Measurements from ENCODE around the gene IRF9. TPM values are rescaled to one million over a fixed set of nuclear protein-coding genes. Genes with fewer than 3 reads are reported as not detected.

The IRF9 gene
- total RNA-seq, 1 donor from 2014 or later, result 66.5 TPM

DNA sequence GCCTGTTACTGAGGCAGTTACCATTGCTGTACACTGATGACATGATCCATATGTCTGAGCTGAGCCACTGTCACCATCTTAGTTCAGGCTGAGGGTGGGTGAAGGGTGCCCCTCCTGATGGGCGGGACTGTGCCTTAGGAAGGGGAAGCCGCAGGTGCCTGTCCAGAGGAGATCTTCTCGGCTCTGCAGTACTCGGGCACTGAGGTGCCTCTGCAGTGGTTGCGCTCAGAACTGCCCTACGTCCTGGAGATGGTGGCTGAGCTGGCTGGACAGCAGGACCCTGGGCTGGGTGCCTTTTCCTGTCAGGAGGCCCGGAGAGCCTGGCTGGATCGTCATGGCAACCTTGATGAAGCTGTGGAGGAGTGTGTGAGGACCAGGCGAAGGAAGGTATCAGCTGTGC lies 10.1 kb upstream of the IRF9 start:
- H3K36me3 ChIP-seq (ENCODE audit: control insufficient read depth, insufficient read depth, low read length), result peaks cover 10% of the 10 kb centered on the region
- TF ChIP-seq, protein P1, sequence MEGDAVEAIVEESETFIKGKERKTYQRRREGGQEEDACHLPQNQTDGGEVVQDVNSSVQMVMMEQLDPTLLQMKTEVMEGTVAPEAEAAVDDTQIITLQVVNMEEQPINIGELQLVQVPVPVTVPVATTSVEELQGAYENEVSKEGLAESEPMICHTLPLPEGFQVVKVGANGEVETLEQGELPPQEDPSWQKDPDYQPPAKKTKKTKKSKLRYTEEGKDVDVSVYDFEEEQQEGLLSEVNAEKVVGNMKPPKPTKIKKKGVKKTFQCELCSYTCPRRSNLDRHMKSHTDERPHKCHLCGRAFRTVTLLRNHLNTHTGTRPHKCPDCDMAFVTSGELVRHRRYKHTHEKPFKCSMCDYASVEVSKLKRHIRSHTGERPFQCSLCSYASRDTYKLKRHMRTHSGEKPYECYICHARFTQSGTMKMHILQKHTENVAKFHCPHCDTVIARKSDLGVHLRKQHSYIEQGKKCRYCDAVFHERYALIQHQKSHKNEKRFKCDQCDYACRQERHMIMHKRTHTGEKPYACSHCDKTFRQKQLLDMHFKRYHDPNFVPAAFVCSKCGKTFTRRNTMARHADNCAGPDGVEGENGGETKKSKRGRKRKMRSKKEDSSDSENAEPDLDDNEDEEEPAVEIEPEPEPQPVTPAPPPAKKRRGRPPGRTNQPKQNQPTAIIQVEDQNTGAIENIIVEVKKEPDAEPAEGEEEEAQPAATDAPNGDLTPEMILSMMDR (IDR thresholded peaks at IDR 0.05; ENCODE audit: insufficient read depth, low read length, poor library complexity, severe bottlenecking), result no peak
- H3K4me3 ChIP-seq (ENCODE audit: low read depth, low read length), result no peak overlapping the region
- DNase-seq (ENCODE audit: low read depth), result no peak
- H3K27me3 ChIP-seq (ENCODE audit: control insufficient read depth, insufficient read depth, low read length), result no peaks in the 10 kb centered on the region

DNA sequence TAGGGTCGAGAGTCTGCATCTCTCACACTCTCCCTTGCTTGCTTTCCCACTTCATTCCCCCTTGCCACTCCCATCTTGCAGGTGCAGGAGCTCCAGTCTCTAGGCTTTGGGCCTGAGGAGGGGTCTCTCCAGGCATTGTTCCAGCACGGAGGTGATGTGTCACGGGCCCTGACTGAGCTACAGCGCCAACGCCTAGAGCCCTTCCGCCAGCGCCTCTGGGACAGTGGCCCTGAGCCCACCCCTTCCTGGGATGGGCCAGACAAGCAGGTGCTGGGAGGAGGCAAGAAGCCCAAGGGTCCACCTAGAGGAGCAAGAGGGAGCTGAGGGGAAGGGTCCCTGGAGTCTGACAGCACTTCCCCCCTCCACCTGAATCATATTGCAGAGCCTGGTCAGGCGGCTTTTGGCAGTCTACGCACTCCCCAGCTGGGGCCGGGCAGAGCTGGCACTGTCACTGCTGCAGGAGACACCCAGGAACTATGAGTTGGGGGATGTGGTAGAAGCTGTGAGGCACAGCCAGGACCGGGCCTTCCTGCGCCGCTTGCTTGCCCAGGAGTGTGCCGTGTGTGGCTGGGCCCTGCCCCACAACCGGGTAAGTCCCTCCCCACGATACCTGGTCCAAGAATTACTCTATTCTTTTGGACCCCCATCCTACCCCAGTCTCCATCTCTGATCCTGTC lies 9.5 kb upstream of the IRF9 start:
- Histone ChIP-seq H3K27me3 (ENCODE audit: control insufficient read depth, insufficient read depth, low read length) (no peaks in the 10 kb centered on the region), H3K4me3 (ENCODE audit: low read depth, low read length) (no peak overlapping the region), H3K36me3 (ENCODE audit: control insufficient read depth, insufficient read depth, low read length) (peaks cover 11% of the 10 kb centered on the region)
- DNase-seq (ENCODE audit: low read depth), result no peak
- TF ChIP-seq, protein P1 (IDR thresholded peaks at IDR 0.05; ENCODE audit: insufficient read depth, low read length, poor library complexity, severe bottlenecking), result no peak

GRCh38 chr14:24155100-24155499 lies 6.0 kb upstream of the IRF9 start:
- Histone ChIP-seq H3K27me3 (ENCODE audit: control insufficient read depth, insufficient read depth, low read length) (no peaks in the 10 kb centered on the region), H3K4me3 (ENCODE audit: low read depth, low read length) (no peak overlapping the region), H3K36me3 (ENCODE audit: control insufficient read depth, insufficient read depth, low read length) (peaks cover 14% of the 10 kb centered on the region)
- DNase-seq (ENCODE audit: low read depth), result no peak
- TF ChIP-seq, protein P1 (IDR thresholded peaks at IDR 0.05; ENCODE audit: insufficient read depth, low read length, poor library complexity, severe bottlenecking), result no peak

DNA sequence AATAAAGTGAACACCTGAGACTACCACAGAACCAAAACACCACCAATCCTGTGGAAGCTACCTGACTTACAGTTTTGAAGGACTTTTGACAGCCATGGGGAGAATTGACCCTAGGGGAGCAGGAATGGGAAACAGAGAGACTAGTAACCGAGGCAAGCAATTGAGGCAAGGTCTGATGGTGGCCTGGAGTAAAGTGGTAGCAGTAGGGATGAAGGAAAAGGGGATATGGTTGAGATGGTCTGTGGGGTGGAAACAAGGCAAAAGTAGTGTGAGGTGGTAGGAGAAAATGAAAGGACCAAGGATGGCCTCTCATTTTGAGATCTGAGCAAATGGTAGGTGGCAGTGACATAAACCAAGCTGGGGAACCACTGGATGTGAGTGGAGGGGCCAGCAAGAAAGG lies 4.2 kb upstream of the IRF9 start:
- Histone ChIP-seq H3K27me3 (ENCODE audit: control insufficient read depth, insufficient read depth, low read length) (no peaks in the 10 kb centered on the region), H3K36me3 (ENCODE audit: control insufficient read depth, insufficient read depth, low read length) (peaks cover 10% of the 10 kb centered on the region), H3K4me3 (ENCODE audit: low read depth, low read length) (no peak overlapping the region)
- TF ChIP-seq, protein P1 (IDR thresholded peaks at IDR 0.05; ENCODE audit: insufficient read depth, low read length, poor library complexity, severe bottlenecking), result no peak
- DNase-seq (ENCODE audit: low read depth), result no peak

GRCh38 chr14:24157331-24157730 lies 3.7 kb upstream of the IRF9 start:
- no peak for DNase-seq (ENCODE audit: low read depth)
- Histone ChIP-seq H3K4me3 (ENCODE audit: low read depth, low read length) (no peak overlapping the region), H3K27me3 (ENCODE audit: control insufficient read depth, insufficient read depth, low read length) (no peaks in the 10 kb centered on the region), H3K36me3 (ENCODE audit: control insufficient read depth, insufficient read depth, low read length) (peaks cover 10% of the 10 kb centered on the region)
- TF ChIP-seq, protein P1 (IDR thresholded peaks at IDR 0.05; ENCODE audit: insufficient read depth, low read length, poor library complexity, severe bottlenecking), result no peak

Measured in kidney epithelial cell (primary cell).